Iris pigment epithelial cell (primary cell): ENCODE measurements around the gene MTMR11.

Experiments used
- DNase-seq: peaks from one replicate; pipeline ENCODE4 v3.0.0-alpha.2; 2011; ENCODE audit warnings: low read depth

Gene MTMR11

GRCh38 chr1:149936992-149937705, 470 bp upstream of the MTMR11 start:
- peak; percentile 82 for DNase-seq

DNA sequence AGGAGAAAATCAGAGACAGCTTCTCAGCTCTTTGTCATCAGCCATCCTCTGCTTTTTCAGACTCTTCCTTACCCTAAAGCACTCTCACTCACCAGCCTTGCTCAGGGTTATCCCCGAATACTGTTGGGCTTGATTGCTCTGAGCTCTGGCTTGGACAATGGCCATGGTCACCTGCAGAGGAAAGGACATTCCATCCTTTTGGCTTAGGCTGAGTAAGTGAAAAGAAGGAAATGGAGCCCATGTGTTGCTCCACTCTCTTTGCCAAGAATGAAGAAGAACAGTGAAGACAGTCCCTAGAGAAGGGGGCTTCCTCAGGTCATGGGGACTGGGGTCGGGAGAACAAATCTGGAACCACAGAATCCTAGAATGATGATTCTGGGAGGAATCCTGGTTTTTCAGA, 2.3 kb downstream of the MTMR11 start:
- DNase-seq, result no peak

DNA sequence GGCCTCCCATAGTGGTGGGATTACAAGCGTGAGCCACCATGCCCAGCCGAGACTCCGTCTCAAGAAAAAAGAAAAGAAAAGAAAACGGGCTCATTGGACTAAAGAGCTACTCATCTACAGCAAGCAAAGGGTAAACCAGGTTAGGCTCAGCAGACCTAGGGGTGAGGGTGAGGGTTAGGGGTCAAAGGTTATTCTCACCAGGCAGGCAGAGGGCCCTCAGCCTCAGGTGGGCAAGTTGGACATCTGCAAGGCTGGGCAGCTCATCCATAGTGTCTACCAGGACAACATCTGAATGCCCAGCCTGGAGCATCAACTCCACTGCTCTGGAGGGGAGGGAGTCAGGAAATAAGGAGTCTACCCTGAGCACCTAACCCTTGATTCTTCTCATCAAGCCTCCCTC, 3.5 kb downstream of the MTMR11 start:
- no peak for DNase-seq

GRCh38 chr1:149932474-149932873, 4.2 kb downstream of the MTMR11 start:
- no peak for DNase-seq

DNA sequence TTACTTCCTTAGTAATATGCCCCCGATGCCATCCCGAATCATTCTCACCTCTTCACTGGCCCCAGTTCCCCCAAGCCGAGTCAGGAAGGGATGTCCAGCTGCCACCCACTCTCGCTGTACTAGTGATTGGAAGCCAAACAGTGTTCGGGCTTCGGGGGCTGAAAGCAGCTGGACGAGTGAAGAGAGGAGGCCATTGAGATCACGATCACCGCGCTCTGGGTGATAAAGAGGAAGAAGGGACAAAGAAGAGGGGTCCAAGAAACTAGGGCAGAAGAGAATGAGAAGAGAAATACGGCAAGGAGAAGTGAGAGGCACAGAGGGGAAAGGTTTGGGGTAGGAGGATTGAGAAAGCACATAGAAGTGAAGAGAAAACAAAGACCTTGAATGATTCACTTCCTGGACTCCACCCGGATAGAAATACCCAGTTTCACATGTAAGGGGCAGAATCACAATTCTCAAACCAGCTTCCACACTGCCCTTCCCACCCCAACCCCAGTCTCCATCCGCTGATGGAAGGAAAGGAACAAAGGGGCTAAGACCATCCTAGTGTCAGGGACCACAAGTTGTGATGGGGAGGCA, 5.4 kb downstream of the MTMR11 start:
- peak; percentile 55 for DNase-seq

DNA sequence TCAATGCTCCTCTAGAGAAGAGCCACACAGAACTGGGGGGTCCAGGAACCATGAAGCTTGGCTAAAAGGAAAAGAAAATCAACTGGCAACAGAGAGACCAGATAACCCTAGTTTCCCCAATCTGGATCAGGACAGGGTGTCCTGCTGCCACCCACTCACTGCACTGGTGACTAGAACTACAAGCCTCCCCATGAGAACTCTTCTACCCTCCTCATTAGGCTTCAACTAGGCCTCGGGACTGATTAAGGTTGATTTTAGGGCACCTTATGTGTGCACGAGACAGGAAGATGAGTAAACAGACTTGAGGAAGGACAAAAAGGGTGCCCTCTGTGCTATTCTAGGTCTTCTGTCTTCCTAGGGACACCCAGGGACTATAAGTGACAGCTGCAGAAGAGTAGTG, 6.8 kb downstream of the MTMR11 start:
- DNase-seq, result no peak

GRCh38 chr1:149928401-149928724, 8.3 kb downstream of the MTMR11 start:
- no peak for DNase-seq

- DNase-seq, result peak; percentile 96
Measured at GRCh38 chr1:149927563-149928400, 8.9 kb downstream of the MTMR11 start, which contains the start of gene SF3B4. TSS of gene SF3B4 (minus strand) at chr1:149927803. CDS start at chr1:149927759, 44 bp downstream.

GRCh38 chr1:149927056-149927562, 9.6 kb downstream of the MTMR11 start:
- peak; percentile 41 for DNase-seq

DNA sequence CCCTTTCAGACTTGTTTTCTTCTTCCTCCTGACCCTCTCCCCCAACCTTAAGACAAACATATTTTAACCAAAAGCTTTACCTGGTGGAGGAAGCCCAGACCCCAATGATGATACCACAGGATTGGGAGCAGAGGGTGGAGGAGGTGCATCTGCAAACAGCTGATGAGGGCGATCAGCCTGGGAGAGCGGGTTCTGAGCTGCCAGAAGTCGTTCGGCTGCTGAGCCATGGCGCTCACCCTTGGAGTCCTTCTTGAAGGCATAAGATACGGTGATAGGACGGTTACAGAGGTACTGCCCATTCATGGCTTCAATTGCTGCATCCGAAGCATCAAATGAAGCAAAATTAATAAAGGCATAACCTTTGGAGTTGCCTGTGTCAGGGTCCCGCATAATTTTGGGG, 10.4 kb downstream of the MTMR11 start:
- DNase-seq, result no peak

DNA sequence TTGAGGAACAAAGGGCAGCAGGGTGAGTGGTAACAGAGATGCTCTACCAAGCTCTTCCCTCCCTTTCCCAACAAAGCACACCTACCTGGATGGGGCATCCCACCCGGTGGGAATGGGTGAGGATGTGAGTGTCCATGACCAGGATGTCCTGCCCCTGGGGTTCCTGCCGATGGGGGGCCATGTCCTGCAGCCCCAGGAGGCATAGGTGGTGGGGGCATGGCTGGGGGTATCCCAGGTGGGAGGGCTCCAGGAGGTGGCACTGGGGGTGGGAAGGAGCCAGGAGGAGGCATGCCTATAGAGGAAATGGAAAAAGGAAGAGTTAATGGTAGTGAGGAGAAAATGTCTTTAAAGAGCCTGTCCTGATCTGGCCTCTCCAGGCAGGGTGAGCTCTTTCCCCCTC, 10.9 kb downstream of the MTMR11 start:
- no peak for DNase-seq

DNA sequence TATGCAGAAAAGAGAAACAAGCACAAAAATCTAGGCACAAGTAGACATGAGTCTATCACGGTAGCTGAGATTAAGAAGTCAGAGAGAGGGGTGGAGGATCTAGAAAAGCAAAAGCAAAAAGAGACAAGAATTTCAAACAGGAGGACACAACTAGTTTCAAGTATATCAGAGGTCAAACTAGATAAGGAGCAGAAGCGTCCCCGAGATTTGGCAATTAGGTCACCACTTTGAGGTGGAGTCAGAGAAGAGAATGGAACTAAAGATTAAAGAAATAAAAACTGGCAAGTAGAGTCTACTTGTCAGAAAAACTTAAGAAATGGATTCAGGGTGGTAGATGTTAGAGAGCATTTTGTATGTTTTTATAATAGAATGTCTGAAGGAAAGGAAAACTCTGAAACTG, 11.3 kb downstream of the MTMR11 start:
- no peak for DNase-seq

GRCh38 chr1:149923626-149924025, 13.1 kb downstream of the MTMR11 start:
- DNase-seq, result no peak

DNA sequence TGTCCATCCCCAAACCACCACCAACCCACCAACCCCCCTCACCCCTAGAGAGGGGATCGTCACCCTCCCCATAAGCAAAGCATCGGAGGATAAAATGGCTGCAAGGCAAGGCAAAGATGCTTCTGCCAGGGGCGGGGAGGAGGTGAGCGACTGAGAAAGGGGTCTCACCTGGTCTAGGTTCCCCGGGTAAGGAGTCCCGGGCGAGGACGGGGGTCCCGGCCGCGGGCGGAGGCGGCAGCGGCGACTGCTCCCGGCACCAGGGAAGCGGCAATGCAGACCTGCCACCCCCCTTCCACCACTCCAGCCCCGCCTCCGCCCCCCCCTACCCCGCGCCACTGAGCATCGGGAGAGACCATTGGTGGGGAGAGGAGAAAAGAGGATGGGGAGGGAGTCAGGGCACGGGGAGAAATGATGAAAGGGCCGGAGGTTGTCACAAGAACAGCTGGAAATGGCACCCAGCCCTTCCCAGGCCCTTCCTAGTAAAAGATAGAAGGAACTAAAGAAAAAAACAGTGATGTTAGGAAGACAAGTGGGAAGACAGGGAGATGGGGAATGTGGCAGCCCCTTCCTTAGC, 19.0 kb downstream of the MTMR11 start, which contains the start of gene SV2A:
Gene SV2A, minus strand, starts transcription at position 274 of the 574 bp plus-strand sequence. CDS start 4,004 bp downstream, outside the sequence.
- peak; percentile 49 for DNase-seq

- no peak for DNase-seq
Measured at GRCh38 chr1:149916898-149917252, 19.8 kb downstream of the MTMR11 start.

DNA sequence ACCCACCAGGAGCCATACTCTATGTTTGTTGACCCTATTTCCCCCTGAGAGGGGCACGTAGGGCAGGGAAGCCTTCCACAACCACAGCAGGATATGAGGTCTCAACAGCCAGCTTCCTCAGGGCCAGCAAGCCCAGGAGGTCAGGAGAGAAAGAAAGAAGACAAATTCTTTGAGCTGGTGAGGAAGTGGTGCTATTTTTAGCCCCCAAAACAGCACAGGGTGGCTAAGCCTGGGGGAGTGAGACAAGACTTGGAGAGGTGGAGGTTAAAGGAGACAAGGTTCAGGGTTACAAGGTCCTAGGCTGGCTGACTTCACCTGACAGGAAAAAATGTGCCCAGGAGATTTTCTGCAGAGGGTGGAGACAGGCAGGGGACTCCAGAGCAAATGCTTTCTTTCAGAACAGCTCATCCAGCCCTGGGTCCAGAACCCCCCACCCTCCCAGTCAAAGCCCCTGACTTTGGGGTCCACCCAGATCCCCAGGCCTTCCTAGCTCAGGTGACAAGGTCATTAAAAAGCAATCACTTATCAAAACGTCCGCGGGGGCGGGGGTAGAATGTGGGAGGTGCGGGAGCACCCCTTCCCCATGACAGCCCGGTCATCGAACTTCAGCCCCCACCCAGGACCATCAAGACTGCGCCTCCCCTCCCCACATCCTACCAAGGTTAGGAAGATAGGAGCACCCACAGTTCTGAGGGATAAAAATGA, 20.3 kb downstream of the MTMR11 start:
- DNase-seq, result no peak

DNA sequence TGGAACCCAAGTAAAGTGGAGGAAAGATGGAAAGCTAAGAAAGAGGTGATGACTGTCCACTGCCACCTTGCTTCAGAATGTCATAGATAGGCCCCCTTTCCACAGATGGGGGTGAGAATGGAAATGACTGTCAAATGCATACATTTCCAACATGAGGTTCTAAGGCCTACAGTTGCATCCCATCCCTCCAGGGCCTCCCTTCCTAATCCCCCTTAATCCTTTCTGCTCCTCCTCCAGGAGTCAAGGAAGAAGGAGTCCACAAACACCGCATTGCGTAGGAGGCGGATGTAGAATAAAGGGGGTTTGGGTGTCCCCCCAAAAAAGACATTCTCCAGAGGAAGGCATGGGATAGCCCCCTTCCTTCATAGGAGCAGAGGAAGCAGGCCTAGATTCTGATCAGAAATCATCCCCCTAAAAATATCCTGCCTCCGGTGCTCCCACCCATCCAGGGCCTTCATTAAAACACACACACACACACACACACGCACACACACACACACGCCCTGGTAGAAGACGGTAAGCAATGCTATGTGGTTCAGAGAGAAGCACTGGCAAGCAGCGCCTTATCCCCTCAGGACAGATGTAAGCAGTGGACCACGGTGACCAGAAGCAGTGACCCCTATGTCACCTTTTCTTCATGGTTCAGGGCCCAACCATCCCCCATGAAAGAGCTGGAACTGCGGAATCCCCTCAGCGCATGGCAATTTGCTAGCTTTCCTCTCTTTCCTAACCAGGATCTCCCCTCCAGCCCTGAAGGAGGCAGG, 21.1 kb downstream of the MTMR11 start:
- no peak for DNase-seq

- DNase-seq, result no peak
Measured at GRCh38 chr1:149914545-149914944, 22.1 kb downstream of the MTMR11 start.

- no peak for DNase-seq
Measured at GRCh38 chr1:149906570-149907075, 30.1 kb downstream of the MTMR11 start.

DNA sequence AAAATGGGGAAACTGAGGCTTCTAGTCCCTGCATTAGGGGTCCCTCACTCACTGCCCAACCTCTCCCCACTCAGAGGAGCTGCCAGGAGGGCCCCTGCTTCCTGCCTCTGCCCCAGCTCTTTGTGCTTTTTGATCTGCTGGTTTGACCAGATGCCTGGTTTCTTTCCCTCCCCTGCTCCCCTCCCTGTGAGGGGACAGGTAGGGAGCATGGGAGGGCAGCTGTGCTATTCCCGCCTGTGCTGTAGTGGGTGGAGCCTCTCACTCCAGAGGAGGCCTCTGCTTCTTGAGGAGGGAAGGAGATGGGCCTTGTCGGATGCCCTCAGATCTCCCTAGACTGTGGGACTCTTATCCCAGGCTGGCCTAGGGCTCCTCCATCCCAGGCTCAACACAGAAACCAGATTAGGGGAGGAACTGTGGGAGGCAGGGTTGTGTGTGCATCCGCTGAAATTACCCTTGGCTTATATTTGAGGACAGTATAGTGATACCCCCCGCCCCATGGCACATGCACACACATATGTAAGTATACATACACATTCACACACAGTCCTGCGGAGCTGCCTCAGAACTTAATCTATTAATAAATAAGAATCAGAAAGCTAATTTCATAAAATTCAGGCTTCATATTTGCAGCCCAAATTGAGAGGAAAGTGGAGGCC, 32.7 kb downstream of the MTMR11 start:
- no peak for DNase-seq
